Activated CD4-positive, alpha-beta memory T cell treated with anti-CD3 and anti-CD28 coated beads for 36 hours (primary cell): ENCODE measurements around the gene MBD3L4. TPM values are rescaled to one million over a fixed set of nuclear protein-coding genes. Genes with fewer than 3 reads are reported as not detected.
"Not testable (repeated sequence)": the region's sequence is repeated elsewhere in the genome, so short reads cannot be mapped to it uniquely, and the experiment has no call there.

Experiments
- CTCF ChIA-PET: fragments of 350-600 bp; sonication (Branson Sonifier 250); formaldehyde crosslinking; loops from one replicate; lab custom pipeline; 2021; ENCODE audit warnings: antibody characterized with exemption, inconsistent platforms; lab: Charles Lee
- POLR2A ChIA-PET: fragments of 350-600 bp; sonication (Branson Sonifier 250); formaldehyde crosslinking; loops from one replicate; lab custom pipeline; 2021; ENCODE audit warnings: antibody characterized with exemption; lab: Charles Lee
- DNase-seq: peaks from one replicate; pipeline ENCODE4 v3.0.0-alpha.2; 2020
- H3K27ac Mint-ChIP-seq: one replicate; pipeline ENCODE4 v1.8.0; 2021; ENCODE audit warnings: mixed read lengths
- H3K27me3 Mint-ChIP-seq: one replicate; pipeline ENCODE4 v1.8.0; 2021; ENCODE audit warnings: mixed read lengths
- H3K36me3 Mint-ChIP-seq: one replicate; pipeline ENCODE4 v1.8.0; 2021; ENCODE audit warnings: mixed read lengths
- H3K4me1 Mint-ChIP-seq: one replicate; pipeline ENCODE4 v1.8.0; 2021; ENCODE audit warnings: low read depth, mixed read lengths
- H3K4me3 Mint-ChIP-seq: one replicate; pipeline ENCODE4 v1.8.0; 2021; ENCODE audit warnings: mild to moderate bottlenecking, mixed read lengths
- H3K9me3 Mint-ChIP-seq: one replicate; pipeline ENCODE4 v1.8.0; 2021; ENCODE audit warnings: mixed read lengths
- intact Hi-C: fragments of 100-400 bp; cut with micrococcal nuclease; formaldehyde crosslinking; loops from one replicate; pipeline ENCODE4 v1.15.1; 2023
- total RNA-seq, 2 experiments: library from RNA; stranded (reverse); gene quantifications; one replicate each; pipeline ENCODE4 v1.2.3, GENCODE V29; 2021

MBD3L4 gene
- total RNA-seq, 2 experiments from 2014 or later, result not detected

DNA sequence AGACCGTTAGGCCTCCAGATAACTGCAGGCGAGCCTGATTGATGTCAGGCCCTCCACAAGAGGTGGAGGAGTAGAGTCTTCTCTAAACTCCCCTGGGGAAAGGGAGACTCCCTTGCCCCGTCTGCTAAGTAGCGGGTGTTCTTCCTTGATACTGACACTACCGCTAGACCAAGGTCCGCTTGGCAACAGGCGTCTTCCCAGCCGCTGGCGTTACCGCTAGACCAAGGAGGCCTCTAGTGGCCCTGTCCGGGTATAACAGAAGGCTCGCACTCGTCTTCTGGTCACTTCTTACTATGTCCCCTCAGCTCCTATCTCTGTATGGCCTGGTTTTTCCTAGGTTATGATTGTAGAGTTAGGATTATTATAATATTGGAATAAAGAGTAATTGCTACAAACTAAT lies 27.1 kb upstream of the MBD3L4 start:
- H3K9me3 Mint-ChIP-seq, H3K27ac Mint-ChIP-seq, H3K27me3 Mint-ChIP-seq, H3K4me1 Mint-ChIP-seq, DNase-seq, CTCF ChIA-PET, H3K4me3 Mint-ChIP-seq, POLR2A ChIA-PET: not testable (repeated sequence)
- H3K36me3 Mint-ChIP-seq, result peaks cover 11% of the 10 kb centered on the region
- intact Hi-C loops, result loop anchor here (10.0 kb wide), 1 partner anchor 1272 kb away; the partner anchor contains the start of gene DUS3L

GRCh38 chr19:7063764-7064418 lies 23.9 kb upstream of the MBD3L4 start:
- H3K9me3 Mint-ChIP-seq, result no peaks in the 10 kb centered on the region
- H3K27ac Mint-ChIP-seq, result no peak overlapping the region
- POLR2A ChIA-PET, result no interaction called here
- no peaks in the 10 kb centered on the region for H3K36me3 Mint-ChIP-seq
- H3K27me3 Mint-ChIP-seq, result no peaks in the 10 kb centered on the region
- H3K4me1 Mint-ChIP-seq, result peaks cover 1% of the 10 kb centered on the region
- H3K4me3 Mint-ChIP-seq, result no peak overlapping the region
- no peak for DNase-seq
- CTCF ChIA-PET, result no interaction called here
- intact Hi-C loops, result loop anchor here (10.0 kb wide), 1 partner anchor 1269 kb away; the partner anchor contains the start of gene DUS3L

GRCh38 chr19:7063339-7063738 lies 23.4 kb upstream of the MBD3L4 start:
- DNase-seq, result no peak
- Mint-ChIP-seq H3K36me3 (no peaks in the 10 kb centered on the region), H3K4me1 (no peaks in the 10 kb centered on the region), H3K27ac (no peak overlapping the region), H3K4me3 (no peak overlapping the region), H3K9me3 (no peaks in the 10 kb centered on the region), H3K27me3 (no peaks in the 10 kb centered on the region)
- ChIA-PET POLR2A (no interaction called here), CTCF (no interaction called here)
- intact Hi-C loops, result loop anchor here (10.0 kb wide), 1 partner anchor 1269 kb away; the partner anchor contains the start of gene DUS3L

DNA sequence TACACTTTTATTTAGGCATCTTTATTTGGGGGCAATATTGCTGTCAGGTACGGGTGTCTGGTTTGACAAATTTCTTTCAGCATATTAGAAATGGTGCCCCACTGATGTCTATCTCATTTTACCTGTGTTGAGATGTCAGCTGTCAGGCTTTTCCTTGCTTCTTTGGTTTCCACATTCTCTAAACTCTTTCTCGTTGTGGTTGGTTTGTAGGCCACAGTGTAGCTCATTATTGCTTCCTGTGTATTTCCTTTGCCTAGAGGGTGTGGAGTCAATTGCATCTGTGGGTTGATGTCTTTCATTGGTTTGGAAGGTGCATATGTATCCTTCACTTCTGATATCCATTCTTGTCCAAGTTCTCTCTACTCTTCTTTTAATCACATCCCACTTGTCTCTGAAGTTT lies 20.0 kb upstream of the MBD3L4 start:
- DNase-seq, result not testable (repeated sequence)

GRCh38 chr19:7058576-7058975 lies 18.6 kb upstream of the MBD3L4 start, which contains the start of gene MBD3L3:
Gene MBD3L3, minus strand, starts transcription at chr19:7058676. Its CDS starts 71 bp downstream, at chr19:7058605.
- POLR2A ChIA-PET, H3K27ac Mint-ChIP-seq, H3K4me1 Mint-ChIP-seq, H3K27me3 Mint-ChIP-seq, H3K4me3 Mint-ChIP-seq, CTCF ChIA-PET, DNase-seq, H3K9me3 Mint-ChIP-seq, H3K36me3 Mint-ChIP-seq, intact Hi-C loops: not testable (repeated sequence)

More for the DNA sequence above, 20.0 kb upstream of the MBD3L4 start:
- POLR2A ChIA-PET, H3K27me3 Mint-ChIP-seq, H3K36me3 Mint-ChIP-seq, CTCF ChIA-PET, H3K4me3 Mint-ChIP-seq, H3K4me1 Mint-ChIP-seq, H3K27ac Mint-ChIP-seq, H3K9me3 Mint-ChIP-seq: not testable (repeated sequence)
- intact Hi-C loops, result loop anchor here (10.0 kb wide), 1 partner anchor 1265 kb away; the partner anchor contains the start of gene DUS3L

DNA sequence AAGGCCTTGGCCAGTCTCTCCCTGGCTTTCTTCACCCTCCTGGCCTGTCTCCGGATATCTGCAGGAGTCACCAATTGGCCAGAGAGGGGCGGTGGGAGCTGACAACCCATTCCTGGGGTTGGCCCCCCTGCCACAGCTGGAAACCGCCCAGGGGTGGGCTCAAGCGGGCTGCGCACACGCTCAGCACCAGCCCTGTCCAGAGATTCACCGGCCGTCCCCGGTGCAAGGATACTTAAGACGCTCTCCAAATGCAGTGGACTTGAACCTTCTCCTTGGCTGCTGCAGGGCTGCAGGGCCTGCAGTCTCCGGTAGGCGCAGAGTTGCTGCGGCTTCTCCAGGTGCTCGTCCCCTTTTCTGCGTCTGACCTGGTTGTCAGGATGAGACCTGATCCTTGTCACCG lies 16.4 kb upstream of the MBD3L4 start:
- H3K4me3 Mint-ChIP-seq, H3K9me3 Mint-ChIP-seq, H3K27ac Mint-ChIP-seq, DNase-seq, CTCF ChIA-PET, intact Hi-C loops, POLR2A ChIA-PET, H3K4me1 Mint-ChIP-seq, H3K36me3 Mint-ChIP-seq, H3K27me3 Mint-ChIP-seq: not testable (repeated sequence)

GRCh38 chr19:7055679-7056078 lies 15.7 kb upstream of the MBD3L4 start:
- H3K27me3 Mint-ChIP-seq, CTCF ChIA-PET, intact Hi-C loops, H3K36me3 Mint-ChIP-seq, H3K4me3 Mint-ChIP-seq, H3K27ac Mint-ChIP-seq, H3K4me1 Mint-ChIP-seq, POLR2A ChIA-PET, H3K9me3 Mint-ChIP-seq, DNase-seq: not testable (repeated sequence)

- CTCF ChIA-PET, POLR2A ChIA-PET, H3K4me3 Mint-ChIP-seq, H3K36me3 Mint-ChIP-seq, H3K4me1 Mint-ChIP-seq, intact Hi-C loops, H3K27ac Mint-ChIP-seq, H3K27me3 Mint-ChIP-seq, H3K9me3 Mint-ChIP-seq, DNase-seq: not testable (repeated sequence)
Measured at GRCh38 chr19:7054635-7055368, 14.8 kb upstream of the MBD3L4 start.

DNA sequence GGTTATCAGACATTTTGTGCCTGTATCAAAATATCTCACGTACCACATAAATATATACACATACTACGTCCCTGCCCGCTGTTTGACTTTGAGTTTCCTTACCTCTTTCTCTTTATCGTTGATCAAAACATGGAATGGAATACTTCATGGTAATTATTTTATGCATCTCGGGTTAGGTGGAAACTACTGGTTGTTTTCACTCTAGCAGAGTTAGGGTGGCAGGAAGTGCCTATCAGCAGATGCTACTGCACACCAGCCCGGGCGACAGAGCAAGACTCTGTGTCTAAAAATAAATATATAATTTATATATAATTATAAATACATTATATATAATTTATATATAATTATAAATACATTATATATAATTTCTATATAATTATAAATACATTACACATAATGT lies 12.9 kb upstream of the MBD3L4 start:
- POLR2A ChIA-PET, H3K9me3 Mint-ChIP-seq, H3K4me3 Mint-ChIP-seq, H3K27me3 Mint-ChIP-seq, H3K36me3 Mint-ChIP-seq, intact Hi-C loops, CTCF ChIA-PET, H3K27ac Mint-ChIP-seq, DNase-seq, H3K4me1 Mint-ChIP-seq: not testable (repeated sequence)

GRCh38 chr19:7051421-7051820 lies 11.4 kb upstream of the MBD3L4 start:
- H3K27me3 Mint-ChIP-seq, H3K4me3 Mint-ChIP-seq, intact Hi-C loops, POLR2A ChIA-PET, H3K9me3 Mint-ChIP-seq, H3K27ac Mint-ChIP-seq, DNase-seq, H3K36me3 Mint-ChIP-seq, CTCF ChIA-PET, H3K4me1 Mint-ChIP-seq: not testable (repeated sequence)

- H3K4me3 Mint-ChIP-seq, POLR2A ChIA-PET, H3K9me3 Mint-ChIP-seq, DNase-seq, CTCF ChIA-PET, H3K36me3 Mint-ChIP-seq, intact Hi-C loops, H3K27ac Mint-ChIP-seq, H3K4me1 Mint-ChIP-seq, H3K27me3 Mint-ChIP-seq: not testable (repeated sequence)
Measured at GRCh38 chr19:7049021-7049420, 9.0 kb upstream of the MBD3L4 start, which contains the start of gene MBD3L2. Gene MBD3L2, plus strand, starts transcription at chr19:7049321. Its CDS starts 53 bp downstream, at chr19:7049374.

DNA sequence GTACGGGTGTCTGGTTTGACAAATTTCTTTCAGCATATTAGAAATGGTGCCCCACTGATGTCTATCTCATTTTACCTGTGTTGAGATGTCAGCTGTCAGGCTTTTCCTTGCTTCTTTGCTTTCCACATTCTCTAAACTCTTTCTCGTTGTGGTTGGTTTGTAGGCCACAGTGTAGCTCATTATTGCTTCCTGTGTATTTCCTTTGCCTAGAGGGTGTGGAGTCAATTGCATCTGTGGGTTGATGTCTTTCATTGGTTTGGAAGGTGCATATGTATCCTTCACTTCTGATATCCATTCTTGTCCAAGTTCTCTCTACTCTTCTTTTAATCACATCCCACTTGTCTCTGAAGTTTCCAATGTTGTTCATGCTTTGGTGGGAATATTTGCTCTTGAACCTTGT lies 1.6 kb upstream of the MBD3L4 start:
- CTCF ChIA-PET, H3K36me3 Mint-ChIP-seq, H3K9me3 Mint-ChIP-seq, DNase-seq, H3K27ac Mint-ChIP-seq, POLR2A ChIA-PET, H3K4me1 Mint-ChIP-seq, intact Hi-C loops, H3K4me3 Mint-ChIP-seq, H3K27me3 Mint-ChIP-seq: not testable (repeated sequence)
